GM13976 (cell line): ENCODE data around the gene CALY.

Experiments used
- DNase-seq: peaks from one replicate; pipeline ENCODE4 v3.0.0; 2012; ENCODE audit warnings: low spot score
- in situ Hi-C: fragments of 300-500 bp; cut with MboI; formaldehyde crosslinking; loops from one replicate; pipeline ENCODE4 v1.12.0; 2022; ENCODE audit warnings: low sequenced_read_pairs, mixed read lengths, inconsistent platforms; ENCODE audit not compliant: unreplicated experiment
- TF ChIP-seq, protein P1 (sequence below): IDR thresholded peaks from 2 replicates; pipeline ENCODE4 v1.5.1; 2012; ENCODE audit warnings: borderline replicate concordance, mild to moderate bottlenecking; ENCODE audit not compliant: insufficient read depth; ENCODE audit errors: extremely low read depth, missing control alignments, control extremely low read depth

The CALY gene

GRCh38 chr10:133297504-133297903, 39.2 kb downstream of the CALY start:
- TF ChIP-seq, protein P1, sequence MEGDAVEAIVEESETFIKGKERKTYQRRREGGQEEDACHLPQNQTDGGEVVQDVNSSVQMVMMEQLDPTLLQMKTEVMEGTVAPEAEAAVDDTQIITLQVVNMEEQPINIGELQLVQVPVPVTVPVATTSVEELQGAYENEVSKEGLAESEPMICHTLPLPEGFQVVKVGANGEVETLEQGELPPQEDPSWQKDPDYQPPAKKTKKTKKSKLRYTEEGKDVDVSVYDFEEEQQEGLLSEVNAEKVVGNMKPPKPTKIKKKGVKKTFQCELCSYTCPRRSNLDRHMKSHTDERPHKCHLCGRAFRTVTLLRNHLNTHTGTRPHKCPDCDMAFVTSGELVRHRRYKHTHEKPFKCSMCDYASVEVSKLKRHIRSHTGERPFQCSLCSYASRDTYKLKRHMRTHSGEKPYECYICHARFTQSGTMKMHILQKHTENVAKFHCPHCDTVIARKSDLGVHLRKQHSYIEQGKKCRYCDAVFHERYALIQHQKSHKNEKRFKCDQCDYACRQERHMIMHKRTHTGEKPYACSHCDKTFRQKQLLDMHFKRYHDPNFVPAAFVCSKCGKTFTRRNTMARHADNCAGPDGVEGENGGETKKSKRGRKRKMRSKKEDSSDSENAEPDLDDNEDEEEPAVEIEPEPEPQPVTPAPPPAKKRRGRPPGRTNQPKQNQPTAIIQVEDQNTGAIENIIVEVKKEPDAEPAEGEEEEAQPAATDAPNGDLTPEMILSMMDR: no peak
- in situ Hi-C loops: no loop called here

GRCh38 chr10:133295426-133296320, 41.0 kb downstream of the CALY start:
- in situ Hi-C loops: no loop called here
- DNase-seq: no peak
- TF ChIP-seq, protein P1: no peak

More at GRCh38 chr10:133297504-133297903, 39.2 kb downstream of the CALY start:
- DNase-seq: no peak

GRCh38 chr10:133294189-133294588, 42.5 kb downstream of the CALY start:
- in situ Hi-C loops: no loop called here
- TF ChIP-seq, protein P1: no peak
- no peak for DNase-seq

DNA sequence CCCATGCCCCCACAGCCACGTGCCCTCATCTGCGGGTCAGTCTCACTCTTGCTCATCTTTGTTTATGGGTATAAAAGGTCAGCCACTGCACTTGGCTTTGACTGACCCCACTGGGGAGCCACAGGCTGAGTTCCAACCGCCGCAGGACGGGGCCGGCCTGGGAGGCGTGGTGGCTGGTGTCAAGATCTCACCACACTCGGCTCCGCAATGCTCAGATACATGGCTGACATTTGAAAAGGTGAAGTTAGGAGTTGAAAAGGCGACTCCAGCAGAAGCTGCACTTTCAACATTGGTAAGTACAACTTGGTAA, 42.9 kb downstream of the CALY start:
- no peak for DNase-seq
- in situ Hi-C loops: no loop called here
- TF ChIP-seq, protein P1: no peak

- in situ Hi-C loops: no loop called here
- DNase-seq: no peak
- TF ChIP-seq, protein P1: no peak
These were observed 43.5 kb downstream of the CALY start for GRCh38 chr10:133292919-133293809.

GRCh38 chr10:133289761-133290160, 46.9 kb downstream of the CALY start:
- TF ChIP-seq, protein P1: no peak
- in situ Hi-C loops: no loop called here
- no peak for DNase-seq
